Neuronal stem cell (in vitro differentiated cells): Measurements from ENCODE around the gene MAPK1.

Source experiments
- DNase-seq: peaks from one replicate; pipeline ENCODE4 v3.0.0-alpha.2; 2013; ENCODE audit warnings: low spot score
- H2AFZ ChIP-seq: one replicate; pipeline ENCODE4 v1.6.1; 2013; ENCODE audit warnings: mild to moderate bottlenecking, low read length, inconsistent platforms
- H2AK5ac ChIP-seq: 2 replicates; pipeline ENCODE4 v1.6.1; 2013; ENCODE audit warnings: low read depth, mild to moderate bottlenecking, inconsistent platforms, low read length, moderate library complexity, mixed read lengths
- H2BK120ac ChIP-seq: 2 replicates; pipeline ENCODE4 v1.6.1; 2013; ENCODE audit warnings: low read depth, mild to moderate bottlenecking, inconsistent platforms, low read length, moderate library complexity, mixed read lengths
- H2BK12ac ChIP-seq: one replicate; pipeline ENCODE4 v1.6.1; 2013; ENCODE audit warnings: low read length, inconsistent platforms
- H2BK15ac ChIP-seq: 2 replicates; pipeline ENCODE4 v1.6.1; 2013; ENCODE audit warnings: mild to moderate bottlenecking, low read length, inconsistent platforms, mixed read lengths
- H2BK5ac ChIP-seq: one replicate; pipeline ENCODE4 v1.6.1; 2013; ENCODE audit warnings: inconsistent platforms, mild to moderate bottlenecking, low read length, moderate library complexity
- H3K14ac ChIP-seq: one replicate; pipeline ENCODE4 v1.6.1; 2013; ENCODE audit warnings: low read length, inconsistent platforms
- H3K18ac ChIP-seq: 2 replicates; pipeline ENCODE4 v1.6.1; 2013; ENCODE audit warnings: low read length, inconsistent platforms
- H3K23ac ChIP-seq: 2 replicates; pipeline ENCODE4 v1.6.1; 2013; ENCODE audit warnings: low read depth, mild to moderate bottlenecking, mixed read lengths, low read length, inconsistent platforms; ENCODE audit not compliant: poor library complexity
- H3K27ac ChIP-seq: replicated peaks from 3 replicates; pipeline ENCODE4 v1.5.1; 2013; ENCODE audit warnings: low read length, inconsistent platforms
- H3K27me3 ChIP-seq, 3 experiments: 2 replicates each; pipeline ENCODE4 v1.6.1; 2013; ENCODE audit warnings: low read length in 3 of 3, mild to moderate bottlenecking in 2 of 3, inconsistent platforms in 1 of 3, low read depth in 1 of 3, mixed read lengths in 1 of 3, moderate library complexity in 1 of 3; ENCODE audit not compliant: control insufficient read depth in 3 of 3, insufficient read depth in 3 of 3
- H3K36me3 ChIP-seq, 2 donors: replicated peaks in 1 of 2; 2 replicates each; pipeline ENCODE4 v1.6.1; 2013; ENCODE audit warnings: low read length in 2 of 2; ENCODE audit not compliant: control insufficient read depth in 2 of 2, insufficient read depth in 2 of 2
- H3K4ac ChIP-seq: 2 replicates; pipeline ENCODE4 v1.6.1; 2013; ENCODE audit warnings: inconsistent platforms, mild to moderate bottlenecking, low read length, moderate library complexity
- H3K4me1 ChIP-seq, 2 donors: 1 replicate in 1 of 2; 2 replicates in 1 of 2; pipeline ENCODE4 v1.6.1; 2013; ENCODE audit warnings: low read length in 2 of 2, low read depth in 1 of 2; ENCODE audit not compliant: control insufficient read depth in 2 of 2, insufficient read depth in 1 of 2
- H3K4me2 ChIP-seq: one replicate; pipeline ENCODE4 v1.6.1; 2013; ENCODE audit warnings: mild to moderate bottlenecking, low read length, inconsistent platforms; ENCODE audit not compliant: insufficient read depth, poor library complexity, severe bottlenecking
- H3K4me3 ChIP-seq, 2 donors: 2 replicates each; pipeline ENCODE4 v1.5.1; 2013; ENCODE audit warnings: low read length in 2 of 2, mild to moderate bottlenecking in 2 of 2, inconsistent platforms in 1 of 2, moderate library complexity in 1 of 2
- H3K79me1 ChIP-seq: one replicate; pipeline ENCODE4 v1.6.1; 2013; ENCODE audit warnings: low read depth, mild to moderate bottlenecking, inconsistent platforms, low read length, moderate library complexity
- H3K9ac ChIP-seq: one replicate; pipeline ENCODE4 v1.6.1; 2013; ENCODE audit warnings: mild to moderate bottlenecking, low read depth, low read length, inconsistent platforms; ENCODE audit not compliant: poor library complexity
- H3K9me3 ChIP-seq, 2 donors: replicated peaks in 1 of 2; 2 replicates each; pipeline versions ENCODE3 to v1.6.1; 2013; ENCODE audit warnings: low read length in 2 of 2, mild to moderate bottlenecking in 2 of 2, inconsistent platforms in 1 of 2, low read depth in 1 of 2, mixed read lengths in 1 of 2, moderate library complexity in 1 of 2; ENCODE audit not compliant: control insufficient read depth in 2 of 2, insufficient read depth in 1 of 2
- H4K8ac ChIP-seq: one replicate; pipeline ENCODE4 v1.6.1; 2013; ENCODE audit warnings: low read depth, mild to moderate bottlenecking, inconsistent platforms, low read length, moderate library complexity
- H4K91ac ChIP-seq: one replicate; pipeline ENCODE4 v1.6.1; 2013; ENCODE audit warnings: low read length, low read depth, mild to moderate bottlenecking, inconsistent platforms; ENCODE audit not compliant: poor library complexity
- WGBS, 2 donors: extraction: QIAGEN DNeasy Blood & Tissue Kit; methylation state at CpG; one replicate each; pipeline ENCODE4 v1.1.7; 2013; ENCODE audit warnings: missing lambda C conversion rate in 2 of 2, mixed read lengths in 1 of 2; ENCODE audit not compliant: insufficient read length in 2 of 2, insufficient replicate concordance in 1 of 2; ENCODE audit errors: extremely low coverage in 2 of 2; 5-methylcytosine and 5-hydroxymethylcytosine counted together

MAPK1 gene

DNA sequence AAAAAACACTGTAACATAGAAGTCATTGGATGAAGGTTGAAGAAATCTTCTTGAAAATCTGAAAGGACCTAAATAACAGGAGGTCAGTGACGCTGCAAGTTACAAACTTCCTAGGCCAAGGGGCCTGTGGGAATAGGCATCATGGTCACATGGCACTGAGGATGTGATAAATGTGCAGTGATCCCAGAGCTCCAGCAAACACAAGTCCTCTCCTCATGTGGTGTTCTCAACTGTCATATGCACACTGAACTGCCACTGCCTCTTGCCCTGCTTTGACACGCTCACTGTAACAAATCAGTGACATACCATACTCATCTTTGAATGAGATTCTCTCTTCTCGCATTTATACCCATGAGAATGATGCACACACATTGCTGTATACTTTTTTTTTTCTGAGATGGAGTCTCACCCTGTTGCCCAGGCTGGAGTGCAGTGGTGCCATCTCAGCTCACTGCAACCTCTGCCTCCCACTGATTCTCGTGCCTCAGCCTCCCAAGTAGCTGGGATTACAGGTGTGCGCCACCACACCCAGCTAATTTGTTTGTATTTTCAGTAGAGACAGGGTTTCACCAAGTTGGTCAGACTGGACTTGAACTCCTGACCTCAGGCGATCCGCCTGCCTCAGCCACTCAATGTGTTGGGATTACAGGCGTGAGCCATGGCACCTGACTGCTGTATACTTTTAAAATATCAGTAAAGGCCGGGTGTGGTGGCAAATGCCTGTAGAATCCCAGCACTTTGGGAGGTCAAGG is 66.7 kb downstream of the MAPK1 start:
- H3K36me3 ChIP-seq, result peaks cover 32 to 100% of the 10 kb centered on the region in 2 donors
- no peak overlapping the region for H3K14ac ChIP-seq
- H2AK5ac ChIP-seq, result no peak overlapping the region
- H3K27ac ChIP-seq, result no peak overlapping the region
- H3K9ac ChIP-seq, result no peak overlapping the region
- H3K23ac ChIP-seq, result no peak overlapping the region
- peaks cover 0 to 2% of the 10 kb centered on the region in 2 donors for H3K9me3 ChIP-seq
- no peaks in the 10 kb centered on the region for H3K4me1 ChIP-seq
- no peak overlapping the region for H4K91ac ChIP-seq
- no peak for DNase-seq
- H3K4me2 ChIP-seq, result no peak overlapping the region
- no peak overlapping the region for H2AFZ ChIP-seq
- H2BK120ac ChIP-seq, result no peak overlapping the region
- no peak overlapping the region for H2BK12ac ChIP-seq
- H2BK5ac ChIP-seq, result no peak overlapping the region
- no peak overlapping the region for H2BK15ac ChIP-seq
- no peak overlapping the region for H3K4ac ChIP-seq
- H3K18ac ChIP-seq, result no peak overlapping the region
- no peak overlapping the region for H4K8ac ChIP-seq
- H3K4me3 ChIP-seq, result no peak overlapping the region
- WGBS, 2 donors, result no CpG with 5 or more reads among the region's 9 CpGs
- H3K79me1 ChIP-seq, result no peaks in the 10 kb centered on the region
- no peaks in the 10 kb centered on the region for H3K27me3 ChIP-seq

DNA sequence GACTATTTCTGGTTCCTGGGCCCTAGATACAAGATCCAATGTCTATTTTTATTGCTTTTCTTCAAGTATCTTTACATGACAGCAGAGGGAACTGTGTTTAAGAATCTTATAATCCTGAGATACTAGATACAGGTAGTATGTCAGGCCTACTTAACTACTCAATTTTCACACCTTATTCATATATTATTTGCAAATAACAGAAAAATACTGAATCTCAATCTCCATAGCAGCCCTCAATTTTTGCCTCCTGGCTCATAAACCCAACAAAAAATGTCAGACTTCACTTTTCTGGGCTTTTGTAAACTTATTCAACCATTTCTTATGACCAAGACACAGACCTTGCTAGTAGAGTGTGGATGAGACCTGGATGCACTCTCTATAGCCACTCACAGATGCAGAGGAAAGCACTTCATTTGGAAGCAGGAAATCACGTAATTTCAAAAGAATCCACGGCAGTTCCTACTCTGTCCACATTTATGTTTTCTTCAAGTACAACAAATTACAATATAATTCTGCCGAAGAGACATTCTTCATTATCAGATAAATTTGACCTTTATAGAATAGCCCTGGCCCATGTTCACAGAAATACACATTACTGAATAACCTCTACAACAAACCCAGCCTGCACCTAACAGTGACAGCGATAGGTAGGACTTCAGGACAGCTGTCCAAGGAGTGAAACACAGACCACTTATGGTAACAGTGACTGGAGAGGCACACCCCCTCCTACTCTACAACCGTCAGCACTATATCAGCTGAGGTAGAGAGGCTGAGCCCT is 69.8 kb downstream of the MAPK1 start:
- Histone ChIP-seq H3K14ac (no peak overlapping the region), H3K4me1 (no peaks in the 10 kb centered on the region), H4K91ac (no peak overlapping the region), H3K23ac (no peak overlapping the region), H3K9ac (no peak overlapping the region), H3K4me3 (no peak overlapping the region), H2BK120ac (no peak overlapping the region), H3K79me1 (peaks cover 2% of the 10 kb centered on the region), H2BK5ac (no peak overlapping the region), H2BK15ac (no peak overlapping the region), H4K8ac (no peak overlapping the region), H2AK5ac (no peak overlapping the region), H3K9me3 (peaks cover 0 to 2% of the 10 kb centered on the region in 2 donors), H3K4ac (no peak overlapping the region), H3K18ac (no peak overlapping the region), H3K27me3 (no peaks in the 10 kb centered on the region), H3K27ac (no peak overlapping the region), H2AFZ (no peak overlapping the region), H2BK12ac (no peak overlapping the region), H3K36me3 (peaks cover 28 to 91% of the 10 kb centered on the region in 2 donors), H3K4me2 (no peak overlapping the region)
- no CpG with 5 or more reads among the region's 5 CpGs for WGBS, 2 donors
- no peak for DNase-seq

DNA sequence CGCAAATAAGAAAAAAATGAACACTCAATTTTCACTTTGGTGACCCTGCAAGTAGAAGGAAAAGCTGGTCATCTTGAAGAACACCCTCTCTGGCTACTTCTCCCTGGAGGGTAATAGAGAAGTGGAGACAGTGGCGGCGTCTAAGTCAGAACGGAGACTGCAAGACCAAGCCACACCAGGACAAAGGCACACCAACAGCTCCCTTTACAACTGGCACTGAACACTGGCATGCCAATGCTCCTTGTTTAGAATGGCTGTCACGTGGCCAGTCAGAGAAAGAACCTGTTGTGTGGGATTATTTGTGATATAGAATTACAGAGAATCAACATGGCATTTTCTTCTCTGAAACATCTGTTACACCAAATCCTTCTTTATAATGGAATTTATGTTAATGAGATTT is 70.6 kb downstream of the MAPK1 start:
- Histone ChIP-seq H2BK12ac (no peak overlapping the region), H3K79me1 (peaks cover 2% of the 10 kb centered on the region), H4K8ac (no peak overlapping the region), H3K4me1 (no peaks in the 10 kb centered on the region), H2BK15ac (no peak overlapping the region), H3K4ac (no peak overlapping the region), H3K14ac (no peak overlapping the region), H2AK5ac (no peak overlapping the region), H3K9me3 (peaks cover 0 to under 1% of the 10 kb centered on the region in 2 donors), H3K18ac (no peak overlapping the region), H3K27ac (no peak overlapping the region), H3K36me3 (peaks cover 22 to 90% of the 10 kb centered on the region in 2 donors), H3K4me2 (no peak overlapping the region), H3K27me3 (no peaks in the 10 kb centered on the region), H2AFZ (no peak overlapping the region), H3K4me3 (no peak overlapping the region), H2BK5ac (no peak overlapping the region), H2BK120ac (no peak overlapping the region), H4K91ac (no peak overlapping the region), H3K9ac (no peak overlapping the region), H3K23ac (no peak overlapping the region)
- DNase-seq, result no peak
- no CpG with 5 or more reads among the region's 5 CpGs for WGBS, 2 donors

GRCh38 chr22:21796231-21796630 is 71.2 kb downstream of the MAPK1 start:
- no peak overlapping the region for H3K4me3 ChIP-seq
- H4K8ac ChIP-seq, result no peak overlapping the region
- peaks cover 2% of the 10 kb centered on the region for H3K79me1 ChIP-seq
- H2AFZ ChIP-seq, result no peak overlapping the region
- no peaks in the 10 kb centered on the region for H3K4me1 ChIP-seq
- no peak overlapping the region for H3K4me2 ChIP-seq
- no peak overlapping the region for H2AK5ac ChIP-seq
- no peak overlapping the region for H3K27ac ChIP-seq
- no peak overlapping the region for H3K14ac ChIP-seq
- no peak for DNase-seq
- no peaks in the 10 kb centered on the region for H3K9me3 ChIP-seq
- WGBS, 2 donors, result no CpG with 5 or more reads among the region's 3 CpGs
- no peak overlapping the region for H2BK15ac ChIP-seq
- no peak overlapping the region for H2BK120ac ChIP-seq
- H4K91ac ChIP-seq, result no peak overlapping the region
- no peaks in the 10 kb centered on the region for H3K27me3 ChIP-seq
- H3K18ac ChIP-seq, result no peak overlapping the region
- H2BK12ac ChIP-seq, result no peak overlapping the region
- no peak overlapping the region for H3K4ac ChIP-seq
- H3K23ac ChIP-seq, result no peak overlapping the region
- peaks cover 23 to 90% of the 10 kb centered on the region in 2 donors for H3K36me3 ChIP-seq
- no peak overlapping the region for H3K9ac ChIP-seq
- H2BK5ac ChIP-seq, result no peak overlapping the region
